Panc1 (cell line): ENCODE results near the gene CPS1.

ENCODE experiments used
- SIN3A ChIP-seq: IDR thresholded peaks from 2 replicates; pipeline ENCODE4 v1.6.1; 2012; ENCODE audit warnings: low read depth, mild to moderate bottlenecking, low read length, moderate library complexity, borderline replicate concordance; ENCODE audit not compliant: insufficient read depth
- TF ChIP-seq, protein P1 (sequence below), 2 experiments: IDR thresholded peaks; 2 replicates each; pipeline ENCODE4 v1.6.1; 2011 to 2012; ENCODE audit warnings: low read depth in 2 of 2, control low read depth in 1 of 2, low read length in 1 of 2, mild to moderate bottlenecking in 1 of 2, moderate library complexity in 1 of 2; ENCODE audit not compliant: insufficient read depth in 1 of 2
- TF ChIP-seq, protein P2 (sequence below): fragments of 450-650 bp; IDR thresholded peaks from 2 replicates; pipeline ENCODE4 v1.5.1; 2017; ENCODE audit warnings: mild to moderate bottlenecking

DNA sequence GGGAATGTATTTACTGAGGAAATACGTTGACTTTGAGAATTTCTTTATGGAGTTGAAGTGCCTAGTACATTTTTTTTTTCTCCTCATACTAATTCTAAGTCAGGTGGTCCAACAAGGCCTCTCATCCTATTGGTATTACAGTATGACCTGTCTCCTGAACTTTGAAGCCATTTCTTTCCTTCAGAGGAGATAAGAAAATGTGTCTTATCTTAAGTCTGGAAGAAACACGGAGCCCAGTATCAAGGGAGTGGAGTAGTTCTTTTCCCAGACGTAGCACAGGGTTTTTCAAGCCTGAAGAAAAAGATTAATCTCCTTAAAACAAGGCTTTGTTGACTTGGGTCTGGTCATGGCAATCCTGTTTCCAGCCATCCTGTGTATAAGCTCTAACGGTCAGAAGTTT lies 11.6 kb upstream of the CPS1 start:
- TF ChIP-seq SIN3A: no peak
- TF ChIP-seq, protein P1, sequence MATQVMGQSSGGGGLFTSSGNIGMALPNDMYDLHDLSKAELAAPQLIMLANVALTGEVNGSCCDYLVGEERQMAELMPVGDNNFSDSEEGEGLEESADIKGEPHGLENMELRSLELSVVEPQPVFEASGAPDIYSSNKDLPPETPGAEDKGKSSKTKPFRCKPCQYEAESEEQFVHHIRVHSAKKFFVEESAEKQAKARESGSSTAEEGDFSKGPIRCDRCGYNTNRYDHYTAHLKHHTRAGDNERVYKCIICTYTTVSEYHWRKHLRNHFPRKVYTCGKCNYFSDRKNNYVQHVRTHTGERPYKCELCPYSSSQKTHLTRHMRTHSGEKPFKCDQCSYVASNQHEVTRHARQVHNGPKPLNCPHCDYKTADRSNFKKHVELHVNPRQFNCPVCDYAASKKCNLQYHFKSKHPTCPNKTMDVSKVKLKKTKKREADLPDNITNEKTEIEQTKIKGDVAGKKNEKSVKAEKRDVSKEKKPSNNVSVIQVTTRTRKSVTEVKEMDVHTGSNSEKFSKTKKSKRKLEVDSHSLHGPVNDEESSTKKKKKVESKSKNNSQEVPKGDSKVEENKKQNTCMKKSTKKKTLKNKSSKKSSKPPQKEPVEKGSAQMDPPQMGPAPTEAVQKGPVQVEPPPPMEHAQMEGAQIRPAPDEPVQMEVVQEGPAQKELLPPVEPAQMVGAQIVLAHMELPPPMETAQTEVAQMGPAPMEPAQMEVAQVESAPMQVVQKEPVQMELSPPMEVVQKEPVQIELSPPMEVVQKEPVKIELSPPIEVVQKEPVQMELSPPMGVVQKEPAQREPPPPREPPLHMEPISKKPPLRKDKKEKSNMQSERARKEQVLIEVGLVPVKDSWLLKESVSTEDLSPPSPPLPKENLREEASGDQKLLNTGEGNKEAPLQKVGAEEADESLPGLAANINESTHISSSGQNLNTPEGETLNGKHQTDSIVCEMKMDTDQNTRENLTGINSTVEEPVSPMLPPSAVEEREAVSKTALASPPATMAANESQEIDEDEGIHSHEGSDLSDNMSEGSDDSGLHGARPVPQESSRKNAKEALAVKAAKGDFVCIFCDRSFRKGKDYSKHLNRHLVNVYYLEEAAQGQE (IDR thresholded peaks at IDR 0.05; ENCODE audit: insufficient read depth in 1 of 2, low read depth in 2 of 2, low read length in 1 of 2): no peak
- TF ChIP-seq, protein P2, sequence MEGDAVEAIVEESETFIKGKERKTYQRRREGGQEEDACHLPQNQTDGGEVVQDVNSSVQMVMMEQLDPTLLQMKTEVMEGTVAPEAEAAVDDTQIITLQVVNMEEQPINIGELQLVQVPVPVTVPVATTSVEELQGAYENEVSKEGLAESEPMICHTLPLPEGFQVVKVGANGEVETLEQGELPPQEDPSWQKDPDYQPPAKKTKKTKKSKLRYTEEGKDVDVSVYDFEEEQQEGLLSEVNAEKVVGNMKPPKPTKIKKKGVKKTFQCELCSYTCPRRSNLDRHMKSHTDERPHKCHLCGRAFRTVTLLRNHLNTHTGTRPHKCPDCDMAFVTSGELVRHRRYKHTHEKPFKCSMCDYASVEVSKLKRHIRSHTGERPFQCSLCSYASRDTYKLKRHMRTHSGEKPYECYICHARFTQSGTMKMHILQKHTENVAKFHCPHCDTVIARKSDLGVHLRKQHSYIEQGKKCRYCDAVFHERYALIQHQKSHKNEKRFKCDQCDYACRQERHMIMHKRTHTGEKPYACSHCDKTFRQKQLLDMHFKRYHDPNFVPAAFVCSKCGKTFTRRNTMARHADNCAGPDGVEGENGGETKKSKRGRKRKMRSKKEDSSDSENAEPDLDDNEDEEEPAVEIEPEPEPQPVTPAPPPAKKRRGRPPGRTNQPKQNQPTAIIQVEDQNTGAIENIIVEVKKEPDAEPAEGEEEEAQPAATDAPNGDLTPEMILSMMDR: no peak
